GM12891 (cell line): ENCODE results near the gene BTBD9.

Experiments used
- POLR2A ChIP-seq: IDR thresholded peaks from 2 replicates; pipeline ENCODE4 v1.6.1; 2011; ENCODE audit warnings: low read depth, low read length, control low read depth
- POLR2AphosphoS5 ChIP-seq: IDR thresholded peaks from 2 replicates; pipeline ENCODE4 v1.6.1; 2011; ENCODE audit warnings: low read depth, low read length, control low read depth

- TF ChIP-seq POLR2A (no peak), POLR2AphosphoS5 (no peak)
Measured at GRCh38 chr6:38676236-38676973, 36.7 kb upstream of the BTBD9 start.
